IMR-90 (cell line): ENCODE results near the gene COL27A1. TPM values are rescaled to one million over a fixed set of nuclear protein-coding genes. Genes with fewer than 3 reads are reported as not detected.

Source experiments
- ATAC-seq: fragments of 200-7000 bp; cut with Tn5 transposase; 2 replicates; pipeline ENCODE4 v1.9.1; 2020; ENCODE audit warnings: low read depth, mild to moderate bottlenecking, moderate library complexity
- BruUV-seq: library from RNA; stranded (reverse); fragments of 400-500 nt; replicated peaks from 2 replicates; lab custom pipeline; 2021; lab: Mats Ljungman, UMichigan
- CTCF ChIA-PET: fragments of 300-600 bp; formaldehyde crosslinking; extraction: SDS; loops from one replicate; lab custom pipeline; 2021; ENCODE audit warnings: antibody characterized with exemption; lab: Yijun Ruan, JAX
- POLR2A ChIA-PET: fragments of 300-600 bp; sonication (Branson Sonifier 250); formaldehyde crosslinking; loops from one replicate; lab custom pipeline; 2022; ENCODE audit warnings: antibody characterized with exemption; ENCODE audit not compliant: unreplicated experiment; lab: Charles Lee
- DNase-seq: peaks from one replicate; pipeline ENCODE4 v3.0.0; 2013
- H2AFZ ChIP-seq: replicated peaks from 2 replicates; pipeline ENCODE3; 2013; ENCODE audit warnings: low read length, mild to moderate bottlenecking; ENCODE audit not compliant: poor library complexity
- H2AK5ac ChIP-seq: 2 replicates; pipeline ENCODE4 v1.6.1; 2013; ENCODE audit warnings: low read depth, low read length, inconsistent platforms
- H2AK9ac ChIP-seq: replicated peaks from 2 replicates; pipeline ENCODE3; 2013; ENCODE audit warnings: mild to moderate bottlenecking, low read depth, low read length, moderate library complexity; ENCODE audit not compliant: poor library complexity
- H2BK120ac ChIP-seq: 2 replicates; pipeline ENCODE4 v1.6.1; 2013; ENCODE audit warnings: low read depth, low read length, inconsistent platforms
- H2BK15ac ChIP-seq: 3 replicates; pipeline ENCODE4 v1.6.1; 2013; ENCODE audit warnings: low read depth, low read length, inconsistent platforms
- H2BK20ac ChIP-seq: 2 replicates; pipeline ENCODE4 v1.6.1; 2013; ENCODE audit warnings: low read depth, mild to moderate bottlenecking, inconsistent platforms, low read length, moderate library complexity
- H2BK5ac ChIP-seq: 2 replicates; pipeline ENCODE4 v1.6.1; 2013; ENCODE audit warnings: mild to moderate bottlenecking, low read depth, low read length, inconsistent platforms; ENCODE audit not compliant: poor library complexity, severe bottlenecking
- H3K14ac ChIP-seq: replicated peaks from 2 replicates; pipeline ENCODE4 v1.6.1; 2013; ENCODE audit warnings: low read depth, low read length, inconsistent platforms
- H3K18ac ChIP-seq: 2 replicates; pipeline ENCODE4 v1.6.1; 2013; ENCODE audit warnings: low read depth, low read length, control low read depth
- H3K23ac ChIP-seq: 2 replicates; pipeline ENCODE4 v1.6.1; 2013; ENCODE audit warnings: low read depth, low read length, inconsistent platforms
- H3K27ac ChIP-seq: 2 replicates; pipeline ENCODE4 v1.5.1; 2013; ENCODE audit warnings: mild to moderate bottlenecking, control low read depth, low read length; ENCODE audit not compliant: insufficient read depth
- H3K27me3 ChIP-seq: 2 replicates; pipeline ENCODE4 v1.6.1; 2013; ENCODE audit warnings: low read length; ENCODE audit not compliant: control insufficient read depth, insufficient read depth
- H3K36me3 ChIP-seq: 2 replicates; pipeline ENCODE4 v1.6.1; 2013; ENCODE audit warnings: low read length, mixed read lengths; ENCODE audit not compliant: control insufficient read depth, insufficient read depth
- H3K4ac ChIP-seq: 2 replicates; pipeline ENCODE4 v1.6.1; 2013; ENCODE audit warnings: low read depth, low read length, inconsistent platforms
- H3K4me1 ChIP-seq: 2 replicates; pipeline ENCODE4 v1.6.1; 2013; ENCODE audit warnings: low read length, mixed read lengths; ENCODE audit not compliant: control insufficient read depth, insufficient read depth
- H3K4me2 ChIP-seq: 2 replicates; pipeline ENCODE4 v1.6.1; 2013; ENCODE audit warnings: low read depth, mild to moderate bottlenecking, control low read depth, low read length, moderate library complexity
- H3K4me3 ChIP-seq: 2 replicates; pipeline ENCODE4 v1.5.1; 2013; ENCODE audit warnings: low read depth, mild to moderate bottlenecking, control low read depth, low read length, moderate library complexity; ENCODE audit not compliant: insufficient read depth
- H3K56ac ChIP-seq: 2 replicates; pipeline ENCODE4 v1.6.1; 2013; ENCODE audit warnings: low read length, inconsistent platforms; ENCODE audit not compliant: insufficient read depth; ENCODE audit errors: extremely low read depth
- H3K79me1 ChIP-seq, 2 experiments: 2 replicates each; pipeline ENCODE4 v1.6.1; 2013; ENCODE audit warnings: low read length in 2 of 2, inconsistent platforms in 1 of 2, low read depth in 1 of 2
- H3K9ac ChIP-seq: 2 replicates; pipeline ENCODE4 v1.6.1; 2013; ENCODE audit warnings: low read depth, low read length, control low read depth
- H3K9me1 ChIP-seq: 2 replicates; pipeline ENCODE4 v1.6.1; 2013; ENCODE audit warnings: low read length, inconsistent platforms; ENCODE audit not compliant: insufficient read depth
- H3K9me3 ChIP-seq: 2 replicates; pipeline ENCODE4 v1.6.1; 2013; ENCODE audit warnings: low read length; ENCODE audit not compliant: control insufficient read depth, insufficient read depth
- H4K20me1 ChIP-seq: 2 replicates; pipeline ENCODE4 v1.6.1; 2013; ENCODE audit warnings: low read length, inconsistent platforms; ENCODE audit not compliant: insufficient read depth
- H4K5ac ChIP-seq: 2 replicates; pipeline ENCODE4 v1.6.1; 2013; ENCODE audit warnings: mild to moderate bottlenecking, low read depth, low read length, control low read depth
- H4K8ac ChIP-seq, 2 experiments: 2 replicates each; pipeline ENCODE4 v1.6.1; 2013; ENCODE audit warnings: low read depth in 2 of 2, low read length in 2 of 2, control low read depth in 1 of 2, inconsistent platforms in 1 of 2
- H4K91ac ChIP-seq: 2 replicates; pipeline ENCODE4 v1.6.1; 2013; ENCODE audit warnings: low read depth, low read length, inconsistent platforms; ENCODE audit not compliant: insufficient read depth
- CHD1 ChIP-seq: IDR thresholded peaks from 2 replicates; pipeline ENCODE4 v1.6.1; 2012; ENCODE audit warnings: low read depth, low read length, improper control_type of control experiment
- FOS ChIP-seq: fragments of 150-350 bp; IDR thresholded peaks from 2 replicates; pipeline ENCODE4 v1.6.1; 2016; ENCODE audit warnings: low read depth, low read length
- MAFK ChIP-seq: IDR thresholded peaks from 2 replicates; pipeline ENCODE4 v1.6.1; 2012; ENCODE audit warnings: low read depth, low read length, improper control_type of control experiment
- MAZ ChIP-seq: IDR thresholded peaks from 2 replicates; pipeline ENCODE4 v1.6.1; 2012; ENCODE audit warnings: low read depth, mild to moderate bottlenecking, low read length, improper control_type of control experiment, moderate library complexity, borderline replicate concordance
- NFE2L2 ChIP-seq: fragments of 150-350 bp; IDR thresholded peaks from 2 replicates; pipeline ENCODE4 v1.6.1; 2016; ENCODE audit warnings: low read depth, mild to moderate bottlenecking, low read length
- POLR2A ChIP-seq: IDR thresholded peaks from 2 replicates; pipeline ENCODE4 v1.6.1; 2012; ENCODE audit warnings: mild to moderate bottlenecking, low read depth, low read length
- RAD21 ChIP-seq: IDR thresholded peaks from 2 replicates; pipeline ENCODE4 v1.6.1; 2012; ENCODE audit warnings: low read length, improper control_type of control experiment
- RCOR1 ChIP-seq: IDR thresholded peaks from 2 replicates; pipeline ENCODE4 v1.6.1; 2012; ENCODE audit warnings: mild to moderate bottlenecking, low read length, improper control_type of control experiment; ENCODE audit not compliant: insufficient replicate concordance
- SMC3 ChIP-seq: fragments of 150-350 bp; IDR thresholded peaks from 2 replicates; pipeline ENCODE4 v1.6.1; 2016; ENCODE audit warnings: low read depth, mild to moderate bottlenecking, antibody characterized with exemption, low read length, moderate library complexity
- USF2 ChIP-seq: fragments of 150-350 bp; IDR thresholded peaks from 2 replicates; pipeline ENCODE4 v1.6.1; 2017; ENCODE audit warnings: mild to moderate bottlenecking, antibody characterized with exemption, low read length, low read depth
- WGBS, 2 experiments: methylation state at CpG; one replicate each; pipeline versions ENCODE4 v1.1.5 to v1.1.7; 2013; ENCODE audit warnings: missing lambda C conversion rate in 2 of 2; ENCODE audit not compliant: insufficient read length in 1 of 2; ENCODE audit errors: extremely low coverage in 2 of 2; 5-methylcytosine and 5-hydroxymethylcytosine counted together
- dilution Hi-C: fragments of 300-500 bp; cut with HindIII; formaldehyde crosslinking; loops from one replicate; pipeline ENCODE4 v1.14.3; 2018; ENCODE audit warnings: low sequenced_read_pairs; ENCODE audit not compliant: unreplicated experiment
- in situ Hi-C: fragments of 300-500 bp; cut with MboI; formaldehyde crosslinking; loops from 3 replicates; pipeline ENCODE4 v1.14.3; 2019; ENCODE audit warnings: low sequenced_read_pairs, inconsistent platforms, mixed read lengths
- intact Hi-C: fragments of 100-400 bp; cut with micrococcal nuclease; formaldehyde crosslinking; loops from 2 replicates; pipeline ENCODE4 v1.10.0; 2022
- polyA plus RNA-seq, 3 experiments: library from polyadenylated mRNA; depleted of rRNA; stranded (reverse); fragments of >200 nt; gene quantifications; 2 replicates each; pipeline ENCODE4 v1.2.3, GENCODE V29; 2012; ENCODE audit warnings: low replicate concordance in 1 of 3
- total RNA-seq: library from RNA; depleted of rRNA; stranded (reverse); fragments of >200 nt; gene quantifications from 2 replicates; pipeline ENCODE4 v1.2.3, GENCODE V29; 2012

COL27A1 gene
- total and polyA plus RNA-seq, 2 of the 4 experiments (the other 2 are of a cell fraction): 3.2 to 18.3 TPM

GRCh38 chr9:114227288-114228015, 72.1 kb downstream of the COL27A1 start:
- Histone ChIP-seq H4K8ac (no peak overlapping the region; a peak in 1 of 4 replicates), H2BK20ac (peak overlapping the region; percentile 0; the same call in 1 of the 2 replicates), H2AK9ac (peak overlapping the region; percentile 20), H3K9me1 (peaks cover 24% of the 10 kb centered on the region; the same call in 1 of the 2 replicates), H2AK5ac (peak overlapping the region; percentile 94; the same call in 1 of the 2 replicates), H3K27me3 (no peaks in the 10 kb centered on the region), H3K4me3 (no peak overlapping the region), H3K79me1 (peaks cover 4 to 22% of the 10 kb centered on the region in 2 experiments; a peak in 2 of 4 replicates), H3K14ac (no peak overlapping the region), H4K5ac (no peak overlapping the region), H2BK15ac (peak overlapping the region; percentile 3; the same call in 1 of the 3 replicates), H3K9ac (no peak overlapping the region), H3K4me2 (no peak overlapping the region), H3K56ac (no peak overlapping the region), H2AFZ (no peak overlapping the region), H3K27ac (no peak overlapping the region), H3K4me1 (peaks cover 12% of the 10 kb centered on the region), H3K23ac (no peak overlapping the region), H3K36me3 (peaks cover 2% of the 10 kb centered on the region; the same call in 1 of the 2 replicates), H3K9me3 (no peaks in the 10 kb centered on the region), H4K20me1 (no peaks in the 10 kb centered on the region), H4K91ac (peak overlapping the region; percentile 64; the same call in 1 of the 2 replicates), H2BK120ac (no peak overlapping the region), H3K4ac (peak overlapping the region; percentile 81; the same call in 1 of the 2 replicates), H2BK5ac (no peak overlapping the region), H3K18ac (no peak overlapping the region)
- ChIA-PET CTCF (no interaction called here), POLR2A (no interaction called here)
- dilution Hi-C loops (no loop called here), in situ Hi-C loops (no loop called here), intact Hi-C loops (no loop called here)
- TF ChIP-seq CHD1 (no peak), RAD21 (no peak), RCOR1 (no peak), USF2 (no peak), MAFK (no peak), POLR2A (no peak), MAZ (no peak), FOS (no peak), NFE2L2 (no peak), SMC3 (no peak)
- DNase-seq: no peak
- WGBS, 2 experiments: 60% methylated on average over 2 of the region's 16 CpGs; no CpG with 5 or more reads in 1 of the 2 experiments
- no peak for ATAC-seq
- no TSS peak for BruUV-seq
